ENCODE measurements around the gene MCF2L2. TPM values are rescaled to one million over a fixed set of nuclear protein-coding genes. Genes with fewer than 3 reads are reported as not detected.
"Not testable (repeated sequence)": the region's sequence is repeated elsewhere in the genome, so short reads cannot be mapped to it uniquely, and the experiment has no call there.

MCF2L2 gene
- total RNA-seq, 1 experiment from 2014 or later: 0.03 TPM

DNA sequence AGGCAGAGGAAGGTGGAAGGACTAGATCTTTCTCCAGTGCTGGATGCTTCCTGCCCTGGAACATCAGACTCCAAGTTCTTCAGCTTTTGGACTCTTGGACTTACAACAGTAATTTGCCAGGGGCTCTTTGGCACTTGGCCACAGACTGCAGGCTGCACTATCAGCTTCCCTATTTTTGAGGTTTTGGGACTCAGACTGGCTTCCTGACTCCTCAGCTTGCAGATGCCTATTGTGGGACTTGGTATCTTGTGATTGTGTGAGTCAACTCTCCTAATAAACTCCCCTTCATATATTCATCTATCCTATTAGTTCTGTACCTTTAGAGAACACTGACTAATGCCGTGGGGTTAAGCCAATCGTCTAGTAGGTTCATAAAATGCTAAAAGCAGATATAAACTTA, 184.2 kb downstream of the MCF2L2 start:
- Histone ChIP-seq H3K36me3 (no peaks in the 10 kb centered on the region), H3K27me3 (replicated peaks) (no peaks in the 10 kb centered on the region), H3K4me1 (replicated peaks) (peaks cover 5% of the 10 kb centered on the region; the same call in 1 of the 2 replicates), H3K9me3 (replicated peaks) (no peaks in the 10 kb centered on the region), H3K4me3 (no peak overlapping the region), H3K27ac (no peak overlapping the region)
- no peak for DNase-seq (ENCODE audit: low read depth in 1 of 2, low spot score in 2 of 2)

DNA sequence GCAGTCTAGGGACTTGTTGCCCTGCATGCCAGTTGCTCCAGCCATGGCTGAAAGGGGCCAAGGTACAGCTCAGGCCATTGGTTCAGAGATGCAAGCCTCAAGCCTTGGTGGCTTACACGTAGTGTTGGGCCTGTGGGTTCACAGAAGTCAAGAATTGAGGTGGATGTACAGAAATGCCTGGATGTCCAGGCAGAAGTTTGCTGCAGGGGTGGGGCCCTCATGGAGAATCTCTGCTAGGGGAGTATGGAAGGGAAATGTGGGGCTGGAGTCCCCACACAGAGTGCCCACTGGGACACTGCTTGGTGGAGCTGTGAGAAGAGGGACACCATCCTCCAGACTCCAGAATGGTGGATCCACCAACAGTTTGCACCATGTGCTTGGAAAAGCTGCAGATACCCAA, 186.0 kb downstream of the MCF2L2 start:
- DNase-seq (ENCODE audit: low read depth in 1 of 2, low spot score in 2 of 2): no peak
- Histone ChIP-seq H3K36me3 (no peaks in the 10 kb centered on the region), H3K27me3 (replicated peaks) (no peaks in the 10 kb centered on the region), H3K27ac (no peak overlapping the region), H3K4me3 (no peak overlapping the region), H3K9me3 (replicated peaks) (no peaks in the 10 kb centered on the region), H3K4me1 (replicated peaks) (peaks cover 5% of the 10 kb centered on the region; the same call in 1 of the 2 replicates)

DNA sequence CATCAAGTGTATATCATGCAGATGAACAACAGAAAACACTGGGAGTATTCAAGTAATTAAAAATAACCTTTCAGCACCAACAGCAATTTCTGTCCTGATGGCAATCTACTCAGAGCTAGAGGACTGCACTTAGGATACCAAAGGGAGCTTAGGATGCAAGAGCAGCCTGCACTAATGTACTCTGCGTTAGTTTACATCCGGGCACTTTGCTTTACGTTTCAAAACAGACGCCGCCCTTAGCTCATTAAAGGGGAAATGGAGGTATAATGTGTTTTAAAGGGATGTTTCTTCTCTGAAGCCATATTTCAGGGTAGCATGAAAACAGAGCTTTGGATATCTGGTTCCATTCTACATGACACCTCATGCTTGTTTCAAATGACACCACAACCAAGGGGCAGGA, 189.4 kb downstream of the MCF2L2 start:
- H3K36me3 ChIP-seq: no peaks in the 10 kb centered on the region
- H3K9me3 ChIP-seq (replicated peaks): no peaks in the 10 kb centered on the region
- H3K27me3 ChIP-seq (replicated peaks): no peaks in the 10 kb centered on the region
- DNase-seq (ENCODE audit: low read depth in 1 of 2, low spot score in 2 of 2): no peak
- H3K27ac ChIP-seq: no peak overlapping the region
- no peaks in the 10 kb centered on the region for H3K4me1 ChIP-seq (replicated peaks)
- no peak overlapping the region for H3K4me3 ChIP-seq

DNA sequence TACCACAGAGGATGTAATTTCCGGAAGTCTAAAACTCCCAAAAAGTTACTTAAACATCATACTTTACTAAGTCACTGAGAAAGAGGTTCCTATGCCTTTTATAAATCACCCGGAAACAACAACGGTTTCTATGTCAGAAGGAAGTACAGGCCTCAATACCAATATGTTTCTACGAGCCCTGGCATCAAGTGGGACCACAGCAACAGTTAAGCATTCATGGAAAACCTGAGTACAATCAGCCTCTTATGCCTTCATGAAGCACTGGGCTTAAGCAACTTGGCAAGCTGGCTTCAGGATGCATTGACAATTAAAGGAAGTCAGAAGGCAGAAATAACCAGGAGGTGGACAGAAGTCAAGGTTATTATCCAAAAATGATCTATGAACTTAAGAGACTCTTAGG, 194.5 kb downstream of the MCF2L2 start:
- Histone ChIP-seq H3K27ac (no peak overlapping the region), H3K27me3 (replicated peaks) (0 out of 2 replicates have a peak, but pooled peaks cover 3% of the 10 kb centered on the region), H3K4me1 (replicated peaks) (no peaks in the 10 kb centered on the region), H3K4me3 (no peak overlapping the region), H3K36me3 (no peaks in the 10 kb centered on the region), H3K9me3 (replicated peaks) (no peaks in the 10 kb centered on the region; the same call in 1 of the 2 replicates)
- no peak for DNase-seq (ENCODE audit: low read depth in 1 of 2, low spot score in 2 of 2)

DNA sequence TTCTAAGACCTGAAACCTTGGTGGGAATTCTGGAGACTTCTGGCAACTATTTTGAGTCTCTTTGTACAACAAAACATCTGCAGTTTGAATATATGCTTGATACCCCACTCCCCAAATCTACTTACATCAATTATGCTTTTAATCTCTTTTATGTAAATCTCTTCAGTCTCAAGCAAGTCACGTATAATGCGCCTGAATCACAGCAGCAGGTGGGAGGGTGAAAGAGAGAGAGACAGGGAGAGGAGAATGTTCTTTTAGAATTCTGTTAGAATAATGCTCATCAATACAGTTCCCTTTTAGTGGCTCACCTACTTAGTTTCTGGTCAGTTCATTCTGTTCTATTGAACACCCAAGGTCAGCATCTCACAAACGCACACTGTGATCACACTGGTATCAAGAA, 197.6 kb downstream of the MCF2L2 start:
- Histone ChIP-seq H3K36me3 (no peaks in the 10 kb centered on the region), H3K4me3 (no peak overlapping the region), H3K27me3 (replicated peaks) (0 out of 2 replicates have a peak, but pooled peaks cover 3% of the 10 kb centered on the region), H3K9me3 (replicated peaks) (no peaks in the 10 kb centered on the region; the same call in 1 of the 2 replicates), H3K27ac (no peak overlapping the region), H3K4me1 (replicated peaks) (no peaks in the 10 kb centered on the region)
- no peak for DNase-seq (ENCODE audit: low read depth in 1 of 2, low spot score in 2 of 2)

DNA sequence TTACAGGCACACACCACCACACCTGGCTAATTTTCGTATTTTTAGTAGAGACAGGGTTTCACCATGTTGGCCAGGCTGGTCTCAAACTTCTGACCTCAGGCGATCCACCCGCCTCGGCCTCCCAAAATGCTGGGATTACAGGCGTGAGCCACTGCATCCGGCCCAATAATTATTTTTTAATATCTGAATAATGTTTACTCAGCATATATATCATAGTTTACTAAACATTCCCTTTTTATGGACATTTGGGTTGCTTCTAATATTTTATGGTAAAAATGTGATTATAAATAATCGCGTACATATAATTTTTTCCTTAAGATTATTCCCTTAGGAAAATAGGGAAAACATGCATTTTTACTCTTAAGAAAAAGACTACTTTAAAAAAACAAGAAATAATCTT, 198.2 kb downstream of the MCF2L2 start:
- not testable (repeated sequence) for H3K27ac ChIP-seq; H3K27me3 ChIP-seq (replicated peaks); H3K4me3 ChIP-seq; H3K36me3 ChIP-seq; H3K9me3 ChIP-seq (replicated peaks); DNase-seq (ENCODE audit: low read depth in 1 of 2, low spot score in 2 of 2); H3K4me1 ChIP-seq (replicated peaks)

DNA sequence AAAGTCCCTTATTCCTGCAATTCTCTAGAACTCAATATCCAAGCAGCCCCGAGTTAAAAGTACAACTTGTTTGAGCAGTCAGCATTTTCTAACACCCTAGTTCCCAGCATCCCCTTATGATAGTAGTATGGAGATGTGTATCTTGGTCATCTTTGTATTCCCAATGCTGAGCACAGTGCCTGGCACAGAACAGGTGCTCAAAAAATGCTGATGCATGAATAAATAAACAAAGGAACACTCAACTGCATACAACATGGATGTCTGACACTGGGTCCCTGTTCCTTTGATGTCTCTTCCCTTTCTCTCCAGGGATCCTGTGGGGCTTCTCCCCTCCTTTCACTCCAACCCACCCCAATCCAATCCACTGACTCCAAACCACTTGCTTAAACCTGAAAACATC, 199.2 kb downstream of the MCF2L2 start:
- Histone ChIP-seq H3K36me3 (no peaks in the 10 kb centered on the region), H3K4me3 (no peak overlapping the region), H3K27ac (no peak overlapping the region), H3K4me1 (replicated peaks) (no peaks in the 10 kb centered on the region), H3K27me3 (replicated peaks) (0 out of 2 replicates have a peak, but pooled peaks cover 3% of the 10 kb centered on the region), H3K9me3 (replicated peaks) (no peaks in the 10 kb centered on the region; the same call in 1 of the 2 replicates)
- DNase-seq (ENCODE audit: low read depth in 1 of 2, low spot score in 2 of 2): no peak

DNA sequence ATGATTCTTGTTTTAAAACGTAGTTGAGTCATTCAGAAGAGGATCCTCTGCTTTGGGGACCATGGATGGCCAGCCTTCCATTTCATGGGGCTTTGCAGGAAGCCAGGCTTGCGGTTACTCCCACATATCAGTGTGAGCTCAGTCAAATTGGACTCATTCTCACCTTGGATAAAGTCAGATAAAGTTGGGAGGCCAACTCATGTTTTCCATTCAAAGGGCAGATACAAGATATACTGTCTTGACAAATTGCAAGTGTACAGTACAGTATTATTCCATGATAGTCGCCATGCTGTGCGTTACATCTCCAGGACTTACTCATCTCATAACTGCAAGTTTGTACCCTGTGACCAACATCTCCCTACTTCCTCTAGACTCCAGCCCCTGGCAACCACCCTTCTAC, 200.8 kb downstream of the MCF2L2 start:
- H3K27me3 ChIP-seq (replicated peaks): 0 out of 2 replicates have a peak, but pooled peaks cover 3% of the 10 kb centered on the region
- no peaks in the 10 kb centered on the region; the same call in 1 of the 2 replicates for H3K9me3 ChIP-seq (replicated peaks)
- H3K27ac ChIP-seq: no peak overlapping the region
- H3K4me3 ChIP-seq: no peak overlapping the region
- no peaks in the 10 kb centered on the region for H3K36me3 ChIP-seq
- H3K4me1 ChIP-seq (replicated peaks): no peaks in the 10 kb centered on the region
- DNase-seq (ENCODE audit: low read depth in 1 of 2, low spot score in 2 of 2): no peak

DNA sequence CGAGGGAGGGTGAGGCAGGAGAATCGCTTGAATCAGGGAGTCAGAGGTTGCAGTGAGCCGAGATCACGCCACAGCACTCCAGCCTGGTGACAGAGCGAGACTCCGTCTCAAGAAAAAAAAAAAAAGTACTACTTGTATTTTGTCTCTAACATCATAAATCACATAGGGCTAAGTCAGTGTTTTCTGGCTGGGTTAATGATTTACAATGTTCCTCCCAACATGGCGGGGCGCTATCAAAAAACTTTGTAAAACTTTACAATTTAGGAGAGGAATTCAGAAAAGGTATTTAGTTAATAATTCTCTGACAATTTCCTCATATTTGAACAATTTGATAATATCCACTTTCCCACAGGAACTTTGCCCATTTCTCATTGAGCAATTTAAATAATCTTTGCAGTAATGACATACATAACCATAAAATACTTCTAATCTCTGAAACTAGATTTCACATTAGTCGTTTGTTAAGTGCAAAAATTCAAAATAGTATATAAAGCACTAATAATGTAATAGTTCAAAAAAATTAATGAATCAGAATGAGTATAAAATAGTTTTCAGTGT, 202.0 kb downstream of the MCF2L2 start:
- Histone ChIP-seq H3K9me3 (replicated peaks) (no peaks in the 10 kb centered on the region), H3K27me3 (replicated peaks) (0 out of 2 replicates have a peak, but pooled peaks cover 3% of the 10 kb centered on the region), H3K4me1 (replicated peaks) (no peaks in the 10 kb centered on the region), H3K27ac (no peak overlapping the region), H3K4me3 (no peak overlapping the region), H3K36me3 (no peaks in the 10 kb centered on the region)
- no peak for DNase-seq (ENCODE audit: low read depth in 1 of 2, low spot score in 2 of 2)

DNA sequence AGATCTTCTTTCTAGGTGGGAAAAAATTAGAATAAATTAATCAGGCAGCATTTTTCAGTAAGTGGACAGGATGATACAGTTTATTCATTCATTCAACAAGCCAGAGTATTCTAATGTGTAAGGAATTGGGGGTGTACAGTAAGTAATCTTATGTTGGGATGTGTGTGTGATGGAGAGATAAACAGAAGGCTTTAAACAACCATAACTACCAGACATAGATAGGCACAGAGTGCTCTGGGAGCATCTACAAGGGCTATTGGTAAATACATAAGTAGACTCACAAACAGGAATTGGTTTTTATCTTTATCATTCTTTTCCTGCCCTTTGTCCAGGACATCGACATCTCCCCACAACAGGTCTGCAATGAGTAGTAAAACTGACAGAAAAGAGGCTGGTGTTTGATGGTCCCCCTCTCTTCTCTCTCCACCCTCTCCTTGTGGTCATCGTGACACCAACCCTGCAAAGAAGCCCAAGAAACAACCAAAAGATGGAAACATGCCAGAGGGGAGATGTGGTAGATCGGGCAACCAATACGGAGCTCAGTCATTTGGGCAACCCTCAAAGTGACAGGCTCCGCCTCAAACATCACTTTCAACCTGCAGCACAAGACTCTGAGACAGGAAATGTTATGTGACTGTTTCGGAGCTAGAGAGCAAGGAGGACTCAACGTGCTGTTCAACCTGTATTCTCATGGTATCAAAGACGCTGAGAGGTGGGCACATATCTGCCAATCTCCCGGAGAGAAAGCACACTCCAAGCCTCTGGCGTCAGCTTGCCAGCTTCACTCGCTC, 204.0 kb downstream of the MCF2L2 start:
- Histone ChIP-seq H3K27me3 (replicated peaks) (no peaks in the 10 kb centered on the region; the same call in 1 of the 2 replicates), H3K9me3 (replicated peaks) (no peaks in the 10 kb centered on the region), H3K27ac (no peak overlapping the region), H3K4me3 (no peak overlapping the region), H3K36me3 (no peaks in the 10 kb centered on the region), H3K4me1 (replicated peaks) (no peaks in the 10 kb centered on the region)
- DNase-seq (ENCODE audit: low read depth in 1 of 2, low spot score in 2 of 2): no peak

DNA sequence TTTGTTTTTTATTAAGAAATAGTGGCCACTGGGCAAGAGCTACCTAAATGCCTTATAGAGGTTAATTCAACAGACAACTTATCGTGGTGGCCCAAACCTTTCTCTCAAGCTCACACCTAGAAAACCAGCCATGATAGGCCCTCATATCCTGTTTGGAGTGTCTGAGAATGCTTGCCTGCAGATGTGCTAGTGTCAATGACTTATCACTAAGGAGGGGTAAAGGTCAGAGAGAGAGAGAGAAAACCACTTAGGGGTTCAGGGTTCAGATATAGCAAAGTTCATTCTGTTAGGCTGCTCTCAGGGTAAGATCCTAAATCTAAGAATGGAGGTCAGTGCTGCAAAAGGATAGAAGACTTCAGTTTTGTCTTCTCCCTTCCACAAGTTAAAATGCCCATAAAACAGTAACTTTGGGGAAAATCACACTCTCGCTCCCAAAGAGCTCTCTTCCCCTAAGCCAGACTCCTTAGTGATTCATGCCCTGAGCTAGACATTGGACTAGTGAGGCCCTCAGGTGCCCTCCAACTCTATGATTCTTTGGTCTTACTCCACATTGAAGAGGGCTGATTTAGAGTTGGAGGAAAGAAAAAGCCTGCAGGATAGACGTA, 205.7 kb downstream of the MCF2L2 start:
- H3K27ac ChIP-seq: no peak overlapping the region
- no peaks in the 10 kb centered on the region for H3K36me3 ChIP-seq
- peaks cover 4% of the 10 kb centered on the region; the same call in 1 of the 2 replicates for H3K27me3 ChIP-seq (replicated peaks)
- DNase-seq (ENCODE audit: low read depth in 1 of 2, low spot score in 2 of 2): no peak
- no peaks in the 10 kb centered on the region for H3K9me3 ChIP-seq (replicated peaks)
- H3K4me3 ChIP-seq: no peak overlapping the region
- H3K4me1 ChIP-seq (replicated peaks): no peaks in the 10 kb centered on the region

DNA sequence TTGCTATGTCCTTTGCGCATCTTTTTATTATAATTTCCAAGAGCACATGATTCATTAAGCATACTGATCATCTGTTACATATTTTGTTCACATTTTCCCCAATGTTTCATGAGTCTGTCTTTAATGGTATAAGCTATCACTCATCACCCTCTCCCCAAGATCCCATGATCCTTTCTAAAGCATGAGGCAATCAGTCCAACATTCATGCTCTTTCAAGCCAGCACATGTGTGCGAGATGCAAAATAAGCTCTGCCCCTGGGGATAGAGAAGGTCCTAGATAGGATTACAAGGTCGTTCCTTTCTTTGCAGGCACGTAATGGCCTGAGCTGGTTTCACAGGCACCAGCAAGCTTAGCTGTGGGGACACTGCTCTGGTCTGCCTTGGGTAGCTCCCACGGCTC, 207.6 kb downstream of the MCF2L2 start:
- Histone ChIP-seq H3K27ac (no peak overlapping the region), H3K9me3 (replicated peaks) (no peaks in the 10 kb centered on the region), H3K4me3 (no peak overlapping the region), H3K4me1 (replicated peaks) (no peaks in the 10 kb centered on the region), H3K36me3 (no peaks in the 10 kb centered on the region), H3K27me3 (replicated peaks) (peaks cover 4% of the 10 kb centered on the region; the same call in 1 of the 2 replicates)
- no peak for DNase-seq (ENCODE audit: low read depth in 1 of 2, low spot score in 2 of 2)

DNA sequence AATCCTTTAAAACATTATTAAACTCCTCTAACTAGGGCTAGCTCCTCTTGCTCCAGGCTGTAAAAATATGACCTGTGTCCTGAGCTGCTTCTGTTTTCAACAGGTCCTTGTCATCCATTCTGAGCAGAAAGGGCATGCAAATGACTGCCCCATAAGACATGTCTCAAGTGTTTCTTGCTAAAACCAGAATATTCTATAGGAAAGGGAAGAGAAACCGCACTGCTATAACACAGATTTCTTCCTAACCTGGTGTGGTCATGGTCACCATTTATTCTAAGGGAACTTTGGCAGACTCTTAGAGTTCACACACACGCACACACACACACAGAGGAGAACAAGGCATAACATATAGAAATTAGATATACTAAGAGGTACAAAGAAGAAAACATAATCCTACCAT, 209.6 kb downstream of the MCF2L2 start:
- Histone ChIP-seq H3K9me3 (replicated peaks) (no peaks in the 10 kb centered on the region), H3K27ac (no peak overlapping the region), H3K36me3 (no peaks in the 10 kb centered on the region), H3K4me3 (no peak overlapping the region), H3K27me3 (replicated peaks) (peaks cover 4% of the 10 kb centered on the region; the same call in 1 of the 2 replicates), H3K4me1 (replicated peaks) (no peaks in the 10 kb centered on the region)
- no peak for DNase-seq (ENCODE audit: low read depth in 1 of 2, low spot score in 2 of 2)
